ENCODE measurements around the gene SIGLEC10.

DNA sequence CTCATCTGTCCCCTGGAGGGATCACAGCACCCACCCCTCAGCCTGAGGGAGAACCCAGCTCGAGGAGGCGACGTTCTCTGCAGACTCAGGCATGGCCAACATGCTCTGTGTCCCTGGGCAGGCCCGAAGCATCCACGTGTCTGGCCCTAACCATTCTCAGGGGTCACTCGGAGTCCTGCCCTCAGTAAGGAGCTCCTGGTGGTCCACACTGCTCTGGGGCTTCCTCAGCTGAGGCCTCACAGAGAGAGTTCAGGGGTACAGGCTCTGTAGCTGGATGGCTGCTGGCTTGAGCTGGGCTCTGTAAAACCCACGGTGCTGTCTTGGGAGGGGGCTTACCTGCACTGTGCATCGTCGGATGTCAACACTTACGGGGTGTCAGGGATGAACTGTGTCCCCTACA, 45.2 kb upstream of the SIGLEC10 start:
- TF ChIP-seq, protein P1, sequence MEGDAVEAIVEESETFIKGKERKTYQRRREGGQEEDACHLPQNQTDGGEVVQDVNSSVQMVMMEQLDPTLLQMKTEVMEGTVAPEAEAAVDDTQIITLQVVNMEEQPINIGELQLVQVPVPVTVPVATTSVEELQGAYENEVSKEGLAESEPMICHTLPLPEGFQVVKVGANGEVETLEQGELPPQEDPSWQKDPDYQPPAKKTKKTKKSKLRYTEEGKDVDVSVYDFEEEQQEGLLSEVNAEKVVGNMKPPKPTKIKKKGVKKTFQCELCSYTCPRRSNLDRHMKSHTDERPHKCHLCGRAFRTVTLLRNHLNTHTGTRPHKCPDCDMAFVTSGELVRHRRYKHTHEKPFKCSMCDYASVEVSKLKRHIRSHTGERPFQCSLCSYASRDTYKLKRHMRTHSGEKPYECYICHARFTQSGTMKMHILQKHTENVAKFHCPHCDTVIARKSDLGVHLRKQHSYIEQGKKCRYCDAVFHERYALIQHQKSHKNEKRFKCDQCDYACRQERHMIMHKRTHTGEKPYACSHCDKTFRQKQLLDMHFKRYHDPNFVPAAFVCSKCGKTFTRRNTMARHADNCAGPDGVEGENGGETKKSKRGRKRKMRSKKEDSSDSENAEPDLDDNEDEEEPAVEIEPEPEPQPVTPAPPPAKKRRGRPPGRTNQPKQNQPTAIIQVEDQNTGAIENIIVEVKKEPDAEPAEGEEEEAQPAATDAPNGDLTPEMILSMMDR (conservative IDR thresholded peaks at IDR 0.05; ENCODE audit: low read depth, low read length), result no peak
- TF ChIP-seq RFX5 (IDR thresholded peaks at IDR 0.05; ENCODE audit: low read depth, low read length), result no peak
- no peak for TF ChIP-seq BHLHE40 (IDR thresholded peaks at IDR 0.05; ENCODE audit: low read depth, low read length)
- no peak for TF ChIP-seq POLR2A (IDR thresholded peaks at IDR 0.05; ENCODE audit: low read depth, low read length)

All from IMR-90 (cell line).